GM12873 (cell line): ENCODE results near the gene SEL1L2.

Experiments used
- CTCF ChIP-seq: IDR thresholded peaks from 2 replicates; pipeline ENCODE4 v1.5.1; 2012; ENCODE audit warnings: low read depth, mild to moderate bottlenecking, moderate library complexity, low read length, control low read depth; ENCODE audit not compliant: insufficient read depth; ENCODE audit errors: missing control alignments

Gene SEL1L2

GRCh38 chr20:13990465-13990864 lies at the start of gene SEL1L2:
SEL1L2 (minus strand) TSS chr20:13990614; CDS start chr20:13990534, 80 bp downstream.
- no peak for TF ChIP-seq CTCF

DNA sequence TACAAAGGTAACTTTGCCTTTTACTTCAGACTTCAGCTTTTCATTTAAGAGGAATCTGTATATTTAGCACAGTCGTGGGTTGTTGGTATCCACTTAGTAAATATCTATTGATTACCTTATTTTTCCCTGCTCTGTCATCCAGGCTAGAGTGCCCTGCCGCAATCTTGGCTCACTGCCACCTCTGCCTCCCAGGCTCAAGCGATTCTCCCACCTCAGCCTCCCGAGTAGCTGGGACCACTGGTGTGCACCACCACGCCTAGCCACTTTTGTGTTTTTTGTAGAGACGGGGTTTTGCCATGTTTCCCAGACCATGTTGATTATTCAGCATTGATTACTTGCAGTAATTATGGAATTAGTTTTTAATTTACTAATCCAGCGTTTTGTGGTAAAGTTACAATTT lies 46.2 kb upstream of the SEL1L2 start:
- no peak for TF ChIP-seq CTCF

DNA sequence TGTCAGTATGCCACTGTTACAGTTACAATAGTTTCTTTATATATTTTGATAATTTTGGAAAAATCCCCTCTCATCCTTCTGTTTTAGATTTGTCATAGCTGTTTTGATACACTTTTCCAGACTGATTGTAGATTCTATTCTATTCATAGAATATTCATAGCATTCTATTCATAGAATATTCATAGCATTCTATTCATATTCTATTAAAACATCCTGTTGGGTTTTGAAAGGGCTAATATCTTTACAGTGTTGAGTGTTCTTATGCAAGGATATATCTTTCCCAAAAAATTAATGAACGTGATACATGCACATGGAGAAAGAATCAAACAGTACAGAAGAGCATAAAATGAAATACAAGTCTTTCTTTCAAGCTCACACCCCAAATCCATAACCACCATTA lies 42.9 kb upstream of the SEL1L2 start:
- TF ChIP-seq CTCF, result no peak

DNA sequence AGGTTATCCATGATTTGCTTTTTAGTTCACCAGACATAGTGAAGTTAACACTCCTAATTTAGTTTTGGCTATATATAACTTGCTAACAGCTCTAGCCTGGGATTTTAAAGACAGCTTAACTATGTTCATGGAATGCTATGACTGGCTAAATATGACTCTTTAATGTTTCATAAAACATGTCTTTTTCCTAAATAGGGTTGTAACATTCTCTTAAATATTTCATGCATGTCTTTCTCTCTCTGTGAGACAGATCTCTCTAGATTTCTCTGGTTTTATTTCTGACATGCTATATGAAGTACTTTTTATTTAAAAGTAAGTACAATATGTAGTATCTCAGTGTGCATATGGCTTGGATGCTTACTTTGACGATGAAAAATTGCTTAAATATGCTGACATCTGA lies 40.6 kb upstream of the SEL1L2 start:
- no peak for TF ChIP-seq CTCF

GRCh38 chr20:14012671-14013070 lies 22.3 kb upstream of the SEL1L2 start:
- TF ChIP-seq CTCF, result no peak

- TF ChIP-seq CTCF, result no peak
Measured at GRCh38 chr20:14009208-14009607, 18.8 kb upstream of the SEL1L2 start.

DNA sequence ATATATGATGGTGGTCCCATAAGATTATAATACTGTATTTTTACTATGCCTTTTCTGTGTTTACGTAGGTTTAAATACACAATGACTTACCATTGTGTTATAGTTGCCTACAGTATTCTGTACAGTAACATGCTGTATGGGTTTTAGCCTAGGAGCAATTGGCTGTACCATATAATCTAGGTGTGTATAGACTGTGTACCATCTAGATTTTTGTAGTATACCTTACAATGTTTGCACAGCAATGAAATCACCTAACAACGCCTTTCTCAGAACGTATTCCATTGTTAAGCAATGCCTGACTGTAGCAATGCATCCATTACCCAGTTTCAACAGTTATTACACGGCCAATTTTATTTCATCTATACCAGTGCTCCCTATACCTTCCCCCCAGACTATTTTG lies 15.6 kb upstream of the SEL1L2 start:
- TF ChIP-seq CTCF, result no peak

DNA sequence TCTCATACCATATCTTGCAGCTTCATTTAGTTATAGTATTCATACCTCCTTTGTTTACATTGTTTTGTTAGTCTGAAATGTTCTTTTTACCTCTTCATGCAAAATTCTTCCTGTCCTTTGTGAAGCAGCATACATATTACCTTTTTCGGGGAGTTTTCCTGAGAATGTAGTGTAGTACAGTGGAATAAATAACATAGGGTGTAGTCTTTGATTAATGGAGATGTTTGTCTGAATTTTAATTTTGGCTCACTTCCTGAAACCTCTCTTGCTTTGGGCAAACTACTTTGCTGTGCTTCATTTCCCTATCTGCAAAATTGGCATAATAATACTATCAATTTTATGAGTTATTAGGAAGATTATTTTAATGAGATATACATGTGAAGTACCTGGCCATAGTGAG lies 10.5 kb upstream of the SEL1L2 start:
- TF ChIP-seq CTCF, result no peak
